GM12878 (cell line): ENCODE measurements around the gene ROBO1. TPM values are rescaled to one million over a fixed set of nuclear protein-coding genes. Genes with fewer than 3 reads are reported as not detected.

Experiments
- ATAC-seq: fragments of 200-7000 bp; cut with Tn5 transposase; 3 replicates; pipeline ENCODE4 v1.9.1; 2020; ENCODE audit warnings: mild to moderate bottlenecking, moderate library complexity
- BruUV-seq: library from RNA; stranded (reverse); fragments of 400-500 nt; replicated peaks from 2 replicates; lab custom pipeline; 2021; lab: Mats Ljungman, UMichigan
- CTCF ChIA-PET: fragments of 300-600 bp; sonication (Branson Sonifier 250); formaldehyde crosslinking; extraction: SDS; loops from one replicate; lab custom pipeline; 2021; ENCODE audit warnings: inconsistent platforms; lab: Yijun Ruan, JAX
- POLR2A ChIA-PET: fragments of 350-600 bp; formaldehyde crosslinking; extraction: SDS; loops from one replicate; lab custom pipeline; 2021; ENCODE audit warnings: inconsistent platforms; lab: Charles Lee
- RAD21 ChIA-PET: fragments of 300-600 bp; sonication (Branson Sonifier 250); formaldehyde crosslinking; loops from one replicate; lab custom pipeline; 2023; ENCODE audit warnings: antibody characterized with exemption; ENCODE audit not compliant: unreplicated experiment; lab: Charles Lee
- SMC1A ChIA-PET: fragments of 300-600 bp; sonication (Branson Sonifier 250); formaldehyde crosslinking; loops from one replicate; lab custom pipeline; 2023; ENCODE audit not compliant: unreplicated experiment, uncharacterized antibody; lab: Charles Lee
- DNase-seq: peaks from one replicate; pipeline ENCODE4 v3.0.0-alpha.2; 2011; ENCODE audit warnings: low read depth, low spot score
- FAIRE-seq: peaks from 3 replicates; lab custom pipeline; 2011; peaks lifted over from hg19 to GRCh38; lab: Jason Lieb, UNC
- H2AFZ ChIP-seq: 2 replicates; pipeline ENCODE4 v1.6.0; 2011; ENCODE audit warnings: low read depth, low read length, control low read depth; ENCODE audit not compliant: control insufficient read depth
- H3K27ac ChIP-seq: 2 replicates; pipeline ENCODE4 v1.5.1; 2011; ENCODE audit warnings: control low read depth; ENCODE audit not compliant: control insufficient read depth, insufficient read depth
- H3K27me3 ChIP-seq, 2 experiments: replicated peaks in 1 of 2; 2 replicates each; pipeline versions ENCODE4 v1.6.0 to v1.6.1; 2011; ENCODE audit warnings: low read length in 1 of 2; ENCODE audit not compliant: control insufficient read depth in 2 of 2, insufficient read depth in 2 of 2
- H3K36me3 ChIP-seq, 2 experiments: 2 replicates each; pipeline ENCODE4 v1.5.1; 2011; ENCODE audit warnings: low read length in 1 of 2; ENCODE audit not compliant: control insufficient read depth in 2 of 2, insufficient read depth in 2 of 2
- H3K4me1 ChIP-seq: 2 replicates; pipeline ENCODE4 v1.6.1; 2011; ENCODE audit warnings: mild to moderate bottlenecking, low read length, moderate library complexity, mixed read lengths; ENCODE audit not compliant: control insufficient read depth, insufficient read depth
- H3K4me2 ChIP-seq: 2 replicates; pipeline ENCODE4 v1.6.0; 2011; ENCODE audit warnings: control low read depth; ENCODE audit not compliant: control insufficient read depth, insufficient read depth
- H3K4me3 ChIP-seq: fragments of 200-600 bp; sonication (generic); 2 replicates; pipeline ENCODE4 v1.5.1; 2016
- H3K79me2 ChIP-seq: 2 replicates; pipeline ENCODE4 v1.6.0; 2011; ENCODE audit warnings: low read length; ENCODE audit not compliant: control insufficient read depth, insufficient read depth
- H3K9ac ChIP-seq: 2 replicates; pipeline ENCODE4 v1.8.0; 2011; ENCODE audit warnings: low read length, control low read depth, mixed read lengths; ENCODE audit not compliant: control insufficient read depth, insufficient read depth
- H3K9me3 ChIP-seq: replicated peaks from 3 replicates; pipeline ENCODE4 v1.5.1; 2011; ENCODE audit warnings: mild to moderate bottlenecking, low read length; ENCODE audit not compliant: control insufficient read depth, insufficient read depth
- H4K20me1 ChIP-seq: 2 replicates; pipeline ENCODE4 v1.6.0; 2011; ENCODE audit not compliant: control insufficient read depth, insufficient read depth
- BMI1 ChIP-seq: fragments of 450-650 bp; IDR thresholded peaks from 2 replicates; pipeline ENCODE4 v1.6.1; 2016; ENCODE audit warnings: mild to moderate bottlenecking, moderate library complexity, borderline replicate concordance
- FOS ChIP-seq: IDR thresholded peaks from 3 replicates; pipeline ENCODE4 v1.6.1; 2011; ENCODE audit warnings: borderline replicate concordance; ENCODE audit not compliant: insufficient read length; ENCODE audit errors: extremely low read depth
- JUNB ChIP-seq: IDR thresholded peaks from 2 replicates; pipeline ENCODE4 v1.6.1; 2016; ENCODE audit warnings: antibody characterized with exemption, mild to moderate bottlenecking
- JUND ChIP-seq: IDR thresholded peaks from 2 replicates; pipeline ENCODE4 v1.6.1; 2012; ENCODE audit warnings: low read depth, mild to moderate bottlenecking, low read length, improper control_type of control experiment, moderate library complexity
- POLR2AphosphoS5 ChIP-seq: IDR thresholded peaks from 2 replicates; pipeline ENCODE4 v1.6.1; 2011; ENCODE audit warnings: mild to moderate bottlenecking, low read length, inconsistent platforms
- SIX5 ChIP-seq: IDR thresholded peaks from 2 replicates; pipeline ENCODE4 v1.6.1; 2011; ENCODE audit warnings: mild to moderate bottlenecking, low read depth, low read length, moderate library complexity; ENCODE audit not compliant: severe bottlenecking
- SMARCA5 ChIP-seq: fragments of 450-650 bp; IDR thresholded peaks from 2 replicates; pipeline ENCODE4 v1.6.1; 2017; ENCODE audit warnings: mild to moderate bottlenecking
- ZSCAN29 ChIP-seq: fragments of 450-650 bp; IDR thresholded peaks from 2 replicates; pipeline ENCODE4 v1.6.1; 2017; ENCODE audit warnings: mild to moderate bottlenecking, moderate library complexity
- WGBS: methylation state at CpG from one replicate; pipeline ENCODE4 v1.1.6; 2016; ENCODE audit warnings: low lambda C conversion rate; ENCODE audit not compliant: insufficient replicate concordance, insufficient coverage; ENCODE audit errors: missing lambda C conversion rate; 5-methylcytosine and 5-hydroxymethylcytosine counted together
- in situ Hi-C: fragments of 300-500 bp; cut with MboI; formaldehyde crosslinking; loops from 9 replicates; pipeline ENCODE4 v1.14.3; 2018; ENCODE audit warnings: mixed read lengths
- intact Hi-C: fragments of 100-400 bp; cut with micrococcal nuclease; formaldehyde crosslinking; loops from one replicate; pipeline ENCODE4 v1.14.2; 2022; ENCODE audit not compliant: unreplicated experiment
- polyA plus RNA-seq, 11 experiments: library from polyadenylated mRNA; depleted of rRNA in 4 of 11; unstranded in 6 of 11; stranded (reverse) in 5 of 11; fragments of >200 nt; fragmentation: Nextera tagmentation in 4 of 11; fragmentation: Illumina TruSeq in 1 of 11; extraction: Ambion mirVana in 4 of 11; extraction: Trizol in 1 of 11; gene quantifications; 1 replicate in 1 of 11; 2 replicates in 10 of 11; pipeline versions ENCODE4 v1.2.1 to v1.2.3, GENCODE V29; 2011 to 2016; ENCODE audit warnings: inconsistent platforms in 2 of 11, missing spikeins in 2 of 11, low read depth in 1 of 11
- total RNA-seq, 4 experiments: library from RNA; depleted of rRNA in 3 of 4; stranded (reverse); fragments of >200 nt in 3 of 4; fragmentation: Illumina TruSeq in 1 of 4; extraction: Trizol in 1 of 4; gene quantifications; 2 replicates each; pipeline versions ENCODE4 v1.2.1 to v1.2.3, GENCODE V29; 2013 to 2021
- TF ChIP-seq, protein P1 (sequence below): IDR thresholded peaks from 2 replicates; pipeline ENCODE4 v1.6.1; 2012; ENCODE audit warnings: low read length, inconsistent platforms

The ROBO1 gene
- total and polyA plus RNA-seq, 10 of the 15 experiments (the other 5 are each of a cell fraction or from before 2014, with no cell fraction given): 0.29 to 46.5 (median 1.2) TPM

- no peaks in the 10 kb centered on the region for H3K9me3 ChIP-seq
- no peak overlapping the region for H3K9ac ChIP-seq
- H3K4me3 ChIP-seq: no peak overlapping the region
- no peaks in the 10 kb centered on the region for H3K27me3 ChIP-seq
- SMC1A ChIA-PET: no interaction called here
- CTCF ChIA-PET: no interaction called here
- no peaks in the 10 kb centered on the region for H4K20me1 ChIP-seq
- 38% methylated on average over 7 of the region's 7 CpGs for WGBS
- intact Hi-C loops (no loop called here), in situ Hi-C loops (no loop called here)
- no peaks in the 10 kb centered on the region for H3K36me3 ChIP-seq
- FAIRE-seq (no peak), ATAC-seq (no peak), DNase-seq (no peak)
- H3K27ac ChIP-seq: no peak overlapping the region
- TF ChIP-seq JUNB: no peak
- TF ChIP-seq SMARCA5: no peak
- TF ChIP-seq SIX5: no peak
- no peak for TF ChIP-seq BMI1
- TF ChIP-seq JUND: no peak
- no peak for TF ChIP-seq ZSCAN29
- TF ChIP-seq FOS: no peak
- TF ChIP-seq, protein P1, sequence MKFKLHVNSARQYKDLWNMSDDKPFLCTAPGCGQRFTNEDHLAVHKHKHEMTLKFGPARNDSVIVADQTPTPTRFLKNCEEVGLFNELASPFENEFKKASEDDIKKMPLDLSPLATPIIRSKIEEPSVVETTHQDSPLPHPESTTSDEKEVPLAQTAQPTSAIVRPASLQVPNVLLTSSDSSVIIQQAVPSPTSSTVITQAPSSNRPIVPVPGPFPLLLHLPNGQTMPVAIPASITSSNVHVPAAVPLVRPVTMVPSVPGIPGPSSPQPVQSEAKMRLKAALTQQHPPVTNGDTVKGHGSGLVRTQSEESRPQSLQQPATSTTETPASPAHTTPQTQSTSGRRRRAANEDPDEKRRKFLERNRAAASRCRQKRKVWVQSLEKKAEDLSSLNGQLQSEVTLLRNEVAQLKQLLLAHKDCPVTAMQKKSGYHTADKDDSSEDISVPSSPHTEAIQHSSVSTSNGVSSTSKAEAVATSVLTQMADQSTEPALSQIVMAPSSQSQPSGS: no peak
- no peak for TF ChIP-seq POLR2AphosphoS5
- RAD21 ChIA-PET: no interaction called here
- no peak overlapping the region for H3K4me2 ChIP-seq
- no peaks in the 10 kb centered on the region for H3K4me1 ChIP-seq
- no peaks in the 10 kb centered on the region for H3K79me2 ChIP-seq
- no peak overlapping the region for H2AFZ ChIP-seq
- POLR2A ChIA-PET: no interaction called here
- BruUV-seq: no TSS peak
Measured at GRCh38 chr3:79233431-79234060, 534.3 kb downstream of the ROBO1 start.
